Measurements from ENCODE around the gene MBNL1. TPM values are rescaled to one million over a fixed set of nuclear protein-coding genes. Genes with fewer than 3 reads are reported as not detected.
A peak's percentile ranks its signal among the peaks of the same experiment; 100 is the strongest.

The MBNL1 gene
- total and polyA plus RNA-seq, 2 of the 4 experiments (the other 2 are of a cell fraction): 127 to 664 TPM

DNA sequence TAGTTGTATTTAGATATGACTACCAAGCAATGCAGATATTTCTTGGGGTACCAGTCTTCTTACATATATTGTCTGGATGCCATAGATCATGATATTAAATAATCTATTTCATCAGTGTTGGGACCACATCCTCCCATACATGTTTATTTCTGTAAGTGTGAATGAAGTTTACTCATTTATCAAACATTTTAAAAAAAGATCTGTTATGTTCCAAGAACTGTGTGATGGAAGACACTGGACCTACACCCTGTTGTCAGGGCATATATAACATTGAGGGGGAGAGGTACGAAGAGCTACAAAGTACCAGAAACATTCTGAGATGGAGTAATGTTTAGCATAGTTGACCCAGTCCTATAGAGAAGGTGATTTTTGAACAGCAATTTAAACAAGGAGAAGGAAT, 26.6 kb downstream of the MBNL1 start:
- peaks cover 13% of the 10 kb centered on the region for H3K4me1 ChIP-seq (ENCODE audit: control insufficient read depth, insufficient read depth, low read length)
- dilution Hi-C loops (cut with HindIII; ENCODE audit: low sequenced_read_pairs, unreplicated experiment): no loop called here

More for the DNA sequence above, 26.6 kb downstream of the MBNL1 start:
- TF ChIP-seq, protein P1, sequence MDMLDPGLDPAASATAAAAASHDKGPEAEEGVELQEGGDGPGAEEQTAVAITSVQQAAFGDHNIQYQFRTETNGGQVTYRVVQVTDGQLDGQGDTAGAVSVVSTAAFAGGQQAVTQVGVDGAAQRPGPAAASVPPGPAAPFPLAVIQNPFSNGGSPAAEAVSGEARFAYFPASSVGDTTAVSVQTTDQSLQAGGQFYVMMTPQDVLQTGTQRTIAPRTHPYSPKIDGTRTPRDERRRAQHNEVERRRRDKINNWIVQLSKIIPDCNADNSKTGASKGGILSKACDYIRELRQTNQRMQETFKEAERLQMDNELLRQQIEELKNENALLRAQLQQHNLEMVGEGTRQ (IDR thresholded peaks at IDR 0.05; ENCODE audit: low read depth, low read length): no peak
- TF ChIP-seq RFX5 (IDR thresholded peaks at IDR 0.05; ENCODE audit: low read depth, low read length) (no peak), POLR2A (IDR thresholded peaks at IDR 0.05; ENCODE audit: low read depth, low read length) (no peak), MAZ (IDR thresholded peaks at IDR 0.05; ENCODE audit: borderline replicate concordance, low read depth, low read length) (no peak), RCOR1 (IDR thresholded peaks at IDR 0.05; ENCODE audit: insufficient replicate concordance, low read length) (no peak), FOS (IDR thresholded peaks at IDR 0.05; ENCODE audit: low read depth, low read length) (no peak), BHLHE40 (IDR thresholded peaks at IDR 0.05; ENCODE audit: low read depth, low read length) (no peak), CEBPB (IDR thresholded peaks at IDR 0.05; ENCODE audit: low read depth, low read length) (no peak)
- TF ChIP-seq, protein P2, sequence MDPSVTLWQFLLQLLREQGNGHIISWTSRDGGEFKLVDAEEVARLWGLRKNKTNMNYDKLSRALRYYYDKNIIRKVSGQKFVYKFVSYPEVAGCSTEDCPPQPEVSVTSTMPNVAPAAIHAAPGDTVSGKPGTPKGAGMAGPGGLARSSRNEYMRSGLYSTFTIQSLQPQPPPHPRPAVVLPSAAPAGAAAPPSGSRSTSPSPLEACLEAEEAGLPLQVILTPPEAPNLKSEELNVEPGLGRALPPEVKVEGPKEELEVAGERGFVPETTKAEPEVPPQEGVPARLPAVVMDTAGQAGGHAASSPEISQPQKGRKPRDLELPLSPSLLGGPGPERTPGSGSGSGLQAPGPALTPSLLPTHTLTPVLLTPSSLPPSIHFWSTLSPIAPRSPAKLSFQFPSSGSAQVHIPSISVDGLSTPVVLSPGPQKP (IDR thresholded peaks at IDR 0.05; ENCODE audit: borderline replicate concordance, low read depth, low read length): no peak
- in situ Hi-C loops (cut with MboI; ENCODE audit: low sequenced_read_pairs) (no loop called here), intact Hi-C loops (cut with micrococcal nuclease) (no loop called here)
- H2AK9ac ChIP-seq (replicated peaks; ENCODE audit: low read depth, low read length, poor library complexity): no peak overlapping the region
- no peaks in the 10 kb centered on the region for H3K27me3 ChIP-seq (ENCODE audit: control insufficient read depth, insufficient read depth, low read length)
- no peak for DNase-seq
- H4K8ac ChIP-seq (ENCODE audit: low read depth in 2 of 2, low read length in 2 of 2): no peak overlapping the region
- H3K4me2 ChIP-seq (ENCODE audit: low read depth, low read length): no peak overlapping the region
- H2BK20ac ChIP-seq (ENCODE audit: low read depth, low read length): no peak overlapping the region
- H3K9me3 ChIP-seq (ENCODE audit: control insufficient read depth, insufficient read depth, low read length): no peaks in the 10 kb centered on the region
- H2BK15ac ChIP-seq (ENCODE audit: low read depth, low read length): no peak overlapping the region
- no peak overlapping the region for H2AFZ ChIP-seq (replicated peaks; ENCODE audit: low read length, poor library complexity)
- no peak overlapping the region for H3K18ac ChIP-seq (ENCODE audit: low read depth, low read length)
- no peak overlapping the region for H3K4me3 ChIP-seq (ENCODE audit: insufficient read depth, low read depth, low read length)
- H2BK120ac ChIP-seq (ENCODE audit: low read depth, low read length): no peak overlapping the region
- ChIA-PET POLR2A (ENCODE audit: unreplicated experiment) (no interaction called here), CTCF (no interaction called here)
- H3K23ac ChIP-seq (ENCODE audit: low read depth, low read length): no peak overlapping the region
- no peak overlapping the region for H3K27ac ChIP-seq (ENCODE audit: insufficient read depth, low read length)
- no TSS peak for BruUV-seq (replicated peaks)
- no peak overlapping the region for H4K5ac ChIP-seq (ENCODE audit: low read depth, low read length)
- H4K20me1 ChIP-seq (ENCODE audit: insufficient read depth, low read length): peaks cover 70% of the 10 kb centered on the region
- H2AK5ac ChIP-seq (ENCODE audit: low read depth, low read length): no peak overlapping the region
- no peak for ATAC-seq (ENCODE audit: low read depth)
- peaks cover 3% of the 10 kb centered on the region for H3K36me3 ChIP-seq (ENCODE audit: control insufficient read depth, insufficient read depth, low read length)
- H3K9me1 ChIP-seq (ENCODE audit: insufficient read depth, low read length): peaks cover 20% of the 10 kb centered on the region
- peak overlapping the region; percentile 22; the same call in 1 of the 2 replicates for H3K14ac ChIP-seq (replicated peaks; ENCODE audit: low read depth, low read length)
- H3K79me1 ChIP-seq (ENCODE audit: low read depth in 1 of 2, low read length in 2 of 2): peaks cover 2 to 62% of the 10 kb centered on the region in 2 experiments; a peak in 2 of 4 replicates
- no peak overlapping the region for H4K91ac ChIP-seq (ENCODE audit: insufficient read depth, low read depth, low read length)
- WGBS, 2 experiments (ENCODE audit: extremely low coverage in 2 of 2, insufficient read length in 1 of 2): 100% methylated on average over 1 of the region's 1 CpG; no CpG with 5 or more reads in 1 of the 2 experiments
- no peak overlapping the region for H3K4ac ChIP-seq (ENCODE audit: low read depth, low read length)
- no peak overlapping the region for H2BK5ac ChIP-seq (ENCODE audit: low read depth, low read length, poor library complexity, severe bottlenecking)
- H3K9ac ChIP-seq (ENCODE audit: low read depth, low read length): no peak overlapping the region
- H3K56ac ChIP-seq (ENCODE audit: extremely low read depth, insufficient read depth, low read length): no peak overlapping the region
